Breast epithelium (tissue), 3 donors: Measurements from ENCODE around the gene ACAP2.

ENCODE experiments used
- CTCF ChIP-seq, 3 donors: fragments of 450-650 bp; IDR thresholded peaks; one replicate each; pipeline ENCODE4 v1.5.1; 2016 to 2017; ENCODE audit warnings: antibody characterized with exemption in 3 of 3, mild to moderate bottlenecking in 3 of 3, moderate library complexity in 3 of 3
- POLR2A ChIP-seq: fragments of 450-650 bp; IDR thresholded peaks from one replicate; pipeline ENCODE4 v1.6.1; 2016; ENCODE audit warnings: antibody characterized with exemption, mild to moderate bottlenecking, moderate library complexity
- POLR2AphosphoS5 ChIP-seq, 3 donors: sonication (generic); formaldehyde crosslinking; IDR thresholded peaks; one replicate each; pipeline ENCODE4 v1.6.1; 2017; ENCODE audit warnings: antibody characterized with exemption in 3 of 3

DNA sequence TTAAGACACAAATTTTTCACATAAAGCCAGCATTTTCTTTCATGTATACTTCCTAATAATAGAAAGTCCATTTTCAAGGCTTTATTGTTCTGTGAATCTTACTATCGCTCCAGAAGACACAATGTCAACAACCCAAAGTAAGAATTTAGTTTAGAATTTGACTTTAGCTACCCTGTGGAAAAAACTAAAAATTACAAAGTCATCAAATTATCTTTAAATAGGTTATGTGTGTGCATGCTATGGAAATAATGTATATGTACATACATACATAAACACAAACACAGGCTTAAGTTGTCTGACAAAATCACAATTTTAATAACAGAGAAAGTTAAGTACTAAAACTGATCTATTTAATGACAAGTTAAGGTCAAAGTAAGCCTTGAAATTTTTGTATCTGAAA is 151.7 kb downstream of the ACAP2 start:
- TF ChIP-seq POLR2A = no peak
- no peak for TF ChIP-seq CTCF (IDR thresholded peaks at IDR 0.05)
- no peak for TF ChIP-seq POLR2AphosphoS5 (IDR thresholded peaks at IDR 0.05)
